ENCODE measurements around the gene PSMA5.

DNA sequence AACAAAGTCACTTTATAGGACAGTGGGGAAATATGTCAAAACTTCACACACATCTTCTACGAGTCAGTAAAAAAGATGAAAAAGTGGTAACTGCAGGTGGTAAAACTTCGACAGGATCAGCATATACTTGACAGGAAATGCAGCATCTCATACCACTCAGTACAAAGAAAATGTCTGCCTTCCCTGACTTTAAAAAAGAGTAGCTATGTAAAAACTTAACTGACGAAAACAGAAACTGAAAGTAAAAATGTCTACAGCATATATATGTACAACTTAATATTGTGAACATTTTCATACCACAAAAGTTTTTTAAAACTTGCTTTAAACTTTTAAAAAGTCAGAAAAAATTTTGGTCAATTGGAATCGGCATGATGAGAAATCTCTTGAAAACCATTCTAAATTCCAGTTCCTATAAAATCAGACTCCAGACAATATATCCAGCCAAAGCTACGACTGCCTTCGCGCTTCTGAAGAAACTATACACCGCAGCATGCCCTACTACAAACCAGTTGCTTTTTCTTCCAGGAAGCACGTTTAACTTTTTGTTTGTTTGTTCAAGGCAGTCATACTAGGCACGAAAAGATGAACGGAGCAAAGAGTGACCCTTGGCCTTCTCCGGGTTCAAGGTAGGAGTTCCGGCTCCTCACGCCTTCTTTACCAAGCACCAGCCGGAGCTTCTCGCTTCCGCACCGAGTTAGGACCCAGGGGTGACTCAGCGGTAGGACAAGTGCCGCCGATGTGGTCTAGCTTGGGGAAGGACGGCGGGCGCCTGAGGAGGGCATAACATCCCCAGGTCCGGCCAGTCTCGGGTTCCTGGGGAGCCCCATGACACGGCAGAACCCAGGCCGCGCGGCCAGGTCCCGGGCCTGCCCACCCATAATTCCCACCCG, 612 bp downstream of the PSMA5 start:
- TF ChIP-seq POLR2AphosphoS5 (IDR thresholded peaks at IDR 0.05) (no peak), CTCF (IDR thresholded peaks at IDR 0.05) (no peak)

All from breast epithelium (tissue), 3 donors.